Common myeloid progenitor, CD34-positive (primary cell): ENCODE results near the gene UGT2A1.
"Not testable (repeated sequence)": the region's sequence is repeated elsewhere in the genome, so short reads cannot be mapped to it uniquely, and the experiment has no call there.

Experiments used
- CTCF ChIA-PET: fragments of 350-600 bp; sonication (Branson Sonifier 250); formaldehyde crosslinking; loops from one replicate; lab custom pipeline; 2021; ENCODE audit warnings: antibody characterized with exemption; lab: Charles Lee
- POLR2A ChIA-PET: fragments of 350-600 bp; sonication (Branson Sonifier 250); formaldehyde crosslinking; loops from one replicate; lab custom pipeline; 2021; ENCODE audit warnings: antibody characterized with exemption; lab: Charles Lee
- DNase-seq, 3 donors: peaks; one replicate each; pipeline versions ENCODE4 v3.0.0 to v3.0.0-alpha.2; 2013
- H3K27ac ChIP-seq, 2 experiments: 1 replicate in 1 of 2; 2 replicates in 1 of 2; pipeline ENCODE4 v1.7.0; 2013; ENCODE audit warnings: inconsistent platforms in 2 of 2, low read length in 2 of 2, mild to moderate bottlenecking in 2 of 2, low read depth in 1 of 2, moderate library complexity in 1 of 2; ENCODE audit not compliant: severe bottlenecking in 2 of 2, insufficient read depth in 1 of 2, poor library complexity in 1 of 2
- H3K27me3 ChIP-seq, 5 experiments: replicated peaks in 2 of 5; 1 replicate in 3 of 5; 2 replicates in 2 of 5; pipeline versions ENCODE4 v1.6.1 to v1.7.0; 2013; ENCODE audit warnings: low read length in 4 of 5, mild to moderate bottlenecking in 2 of 5, moderate library complexity in 2 of 5, inconsistent platforms in 1 of 5; ENCODE audit not compliant: insufficient read depth in 5 of 5, control insufficient read depth in 4 of 5
- H3K36me3 ChIP-seq, 4 experiments: 1 replicate in 2 of 4; 2 replicates in 2 of 4; pipeline versions ENCODE4 v1.6.1 to v1.7.0; 2013; ENCODE audit warnings: low read length in 3 of 4, control low read depth in 1 of 4, mild to moderate bottlenecking in 1 of 4; ENCODE audit not compliant: control insufficient read depth in 4 of 4, insufficient read depth in 4 of 4
- H3K4me1 ChIP-seq, 4 experiments: 1 replicate in 3 of 4; 2 replicates in 1 of 4; pipeline versions ENCODE4 v1.6.1 to v1.7.1; 2013; ENCODE audit warnings: low read length in 3 of 4, mild to moderate bottlenecking in 3 of 4, control low read depth in 1 of 4, inconsistent platforms in 1 of 4, moderate library complexity in 1 of 4; ENCODE audit not compliant: control insufficient read depth in 4 of 4, insufficient read depth in 4 of 4; ENCODE audit errors: control extremely low read depth in 1 of 4
- H3K4me3 ChIP-seq, 7 experiments: 1 replicate in 4 of 7; 2 replicates in 3 of 7; pipeline versions ENCODE4 v1.5.1 to v1.7.0; 2013; ENCODE audit warnings: mild to moderate bottlenecking in 7 of 7, low read length in 6 of 7, moderate library complexity in 6 of 7, inconsistent platforms in 2 of 7, low read depth in 2 of 7, control low read depth in 1 of 7; ENCODE audit not compliant: insufficient read depth in 4 of 7, control insufficient read depth in 1 of 7; ENCODE audit errors: extremely low read depth in 1 of 7
- H3K9me3 ChIP-seq, 5 experiments: 1 replicate in 4 of 5; 2 replicates in 1 of 5; pipeline versions ENCODE4 v1.6.1 to v1.7.1; 2013; ENCODE audit warnings: low read length in 4 of 5, mild to moderate bottlenecking in 2 of 5, inconsistent platforms in 1 of 5, low read depth in 1 of 5, moderate library complexity in 1 of 5; ENCODE audit not compliant: control insufficient read depth in 4 of 5, insufficient read depth in 2 of 5; ENCODE audit errors: control extremely low read depth in 1 of 5
- WGBS: methylation state at CpG from one replicate; pipeline ENCODE4 v1.1.5; 2013; ENCODE audit not compliant: insufficient coverage; 5-methylcytosine and 5-hydroxymethylcytosine counted together

UGT2A1 gene

GRCh38 chr4:69664009-69664408 is 11.0 kb upstream of the UGT2A1 start:
- H3K36me3 ChIP-seq, H3K9me3 ChIP-seq, H3K4me3 ChIP-seq, DNase-seq, POLR2A ChIA-PET, H3K27ac ChIP-seq, H3K27me3 ChIP-seq, CTCF ChIA-PET, H3K4me1 ChIP-seq: not testable (repeated sequence)
- 93% methylated on average over 12 of the region's 22 CpGs for WGBS

- POLR2A ChIA-PET, CTCF ChIA-PET: not testable (repeated sequence)
These were observed 8.2 kb upstream of the UGT2A1 start for GRCh38 chr4:69661130-69661803.

GRCh38 chr4:69658133-69658532 is 5.1 kb upstream of the UGT2A1 start:
- 95% methylated on average over 12 of the region's 12 CpGs for WGBS
- POLR2A ChIA-PET, result no interaction called here
- Histone ChIP-seq H3K4me3 (no peak overlapping the region), H3K27me3 (no peaks in the 10 kb centered on the region), H3K27ac (no peak overlapping the region), H3K9me3 (peaks cover 0 to 4% (median 0%) of the 10 kb centered on the region in 5 experiments), H3K4me1 (no peaks in the 10 kb centered on the region), H3K36me3 (no peaks in the 10 kb centered on the region)
- CTCF ChIA-PET, result interaction anchor here (1.1 kb wide), 1 partner anchor 845 kb away, joined by 3 read pairs; no protein-coding TSS in a partner anchor
- DNase-seq, result no peak

More at GRCh38 chr4:69661130-69661803, 8.2 kb upstream of the UGT2A1 start:
- H3K36me3 ChIP-seq, H3K27ac ChIP-seq, H3K4me1 ChIP-seq, DNase-seq, H3K9me3 ChIP-seq, H3K27me3 ChIP-seq, H3K4me3 ChIP-seq: not testable (repeated sequence)
- WGBS, result 90% methylated on average over 3 of the region's 4 CpGs

GRCh38 chr4:69656653-69657158 is 3.7 kb upstream of the UGT2A1 start:
- DNase-seq, result no peak
- POLR2A ChIA-PET, result no interaction called here
- Histone ChIP-seq H3K4me3 (no peak overlapping the region), H3K27me3 (no peaks in the 10 kb centered on the region), H3K4me1 (no peaks in the 10 kb centered on the region), H3K36me3 (no peaks in the 10 kb centered on the region), H3K27ac (no peak overlapping the region), H3K9me3 (peaks cover 0 to 4% (median 0%) of the 10 kb centered on the region in 5 experiments)
- 82% methylated on average over 4 of the region's 6 CpGs for WGBS
- CTCF ChIA-PET, result no interaction called here

GRCh38 chr4:69650872-69651271 is 2.2 kb downstream of the UGT2A1 start:
- Histone ChIP-seq H3K4me3 (no peak overlapping the region), H3K27ac (no peak overlapping the region), H3K4me1 (no peaks in the 10 kb centered on the region), H3K9me3 (no peaks in the 10 kb centered on the region), H3K36me3 (no peaks in the 10 kb centered on the region), H3K27me3 (no peaks in the 10 kb centered on the region)
- POLR2A ChIA-PET, result no interaction called here
- CTCF ChIA-PET, result no interaction called here
- 60% methylated on average over 1 of the region's 3 CpGs for WGBS
- no peak for DNase-seq

GRCh38 chr4:69649629-69650028 is 3.4 kb downstream of the UGT2A1 start:
- no peaks in the 10 kb centered on the region for H3K9me3 ChIP-seq
- no peaks in the 10 kb centered on the region for H3K27me3 ChIP-seq
- no peak overlapping the region for H3K27ac ChIP-seq
- H3K4me1 ChIP-seq, result no peaks in the 10 kb centered on the region
- DNase-seq, result peak in 2 of 3 donors; percentile 3 to 24
- H3K36me3 ChIP-seq, result no peaks in the 10 kb centered on the region
- WGBS, result 94% methylated on average over 2 of the region's 2 CpGs
- ChIA-PET POLR2A (no interaction called here), CTCF (no interaction called here)
- no peak overlapping the region for H3K4me3 ChIP-seq

- ChIA-PET CTCF (no interaction called here), POLR2A (no interaction called here)
- DNase-seq, result no peak
- Histone ChIP-seq H3K4me3 (no peak overlapping the region), H3K36me3 (no peaks in the 10 kb centered on the region), H3K9me3 (no peaks in the 10 kb centered on the region), H3K27me3 (no peaks in the 10 kb centered on the region), H3K4me1 (no peaks in the 10 kb centered on the region), H3K27ac (no peak overlapping the region)
- WGBS, result 40% methylated on average over 1 of the region's 1 CpG
These were observed 3.8 kb downstream of the UGT2A1 start for GRCh38 chr4:69649207-69649606.
